Endodermal cell (in vitro differentiated cells): Measurements from ENCODE around the gene OR5C1. TPM values are rescaled to one million over a fixed set of nuclear protein-coding genes. Genes with fewer than 3 reads are reported as not detected.

Experiments used
- DNase-seq: peaks from one replicate; pipeline ENCODE4 v3.0.0-alpha.2; 2017
- H3K27ac ChIP-seq: 2 replicates; pipeline ENCODE4 v1.5.1; 2013; ENCODE audit warnings: mild to moderate bottlenecking, low read depth, low read length, moderate library complexity
- H3K27me3 ChIP-seq: 2 replicates; pipeline ENCODE4 v1.6.1; 2013; ENCODE audit warnings: mild to moderate bottlenecking, low read length, moderate library complexity; ENCODE audit not compliant: insufficient read depth, control insufficient read depth, poor library complexity, severe bottlenecking
- H3K36me3 ChIP-seq: 2 replicates; pipeline ENCODE4 v1.7.0; 2013; ENCODE audit warnings: mild to moderate bottlenecking, low read length, moderate library complexity; ENCODE audit not compliant: control insufficient read depth, insufficient read depth
- H3K4me1 ChIP-seq: one replicate; pipeline ENCODE4 v1.7.0; 2013; ENCODE audit warnings: low read length; ENCODE audit not compliant: control insufficient read depth, insufficient read depth
- H3K4me3 ChIP-seq: 2 replicates; pipeline ENCODE4 v1.5.1; 2013; ENCODE audit warnings: mild to moderate bottlenecking, low read length, moderate library complexity
- H3K9ac ChIP-seq: 2 replicates; pipeline ENCODE4 v1.6.1; 2013; ENCODE audit warnings: mild to moderate bottlenecking, low read length, moderate library complexity; ENCODE audit not compliant: poor library complexity, severe bottlenecking; ENCODE audit errors: extremely low read depth
- H3K9me3 ChIP-seq: 2 replicates; pipeline ENCODE4 v1.6.1; 2013; ENCODE audit warnings: mild to moderate bottlenecking, low read length, moderate library complexity; ENCODE audit not compliant: control insufficient read depth
- H3K27ac Mint-ChIP-seq: 2 replicates; pipeline ENCODE4 v1.8.0; 2020; ENCODE audit warnings: mixed read lengths
- H3K27me3 Mint-ChIP-seq: 2 replicates; pipeline ENCODE4 v1.8.0; 2021; ENCODE audit warnings: mild to moderate bottlenecking, mixed read lengths; ENCODE audit not compliant: insufficient read depth
- H3K36me3 Mint-ChIP-seq: 2 replicates; pipeline ENCODE4 v1.8.0; 2020; ENCODE audit warnings: low read depth, mixed read lengths
- H3K4me1 Mint-ChIP-seq: 2 replicates; pipeline ENCODE4 v1.8.0; 2020; ENCODE audit warnings: mixed read lengths
- H3K4me3 Mint-ChIP-seq: 2 replicates; pipeline ENCODE4 v1.8.0; 2020; ENCODE audit warnings: mild to moderate bottlenecking, moderate library complexity, mixed read lengths
- H3K9me3 Mint-ChIP-seq: 2 replicates; pipeline ENCODE4 v1.8.0; 2020; ENCODE audit warnings: mild to moderate bottlenecking, mixed read lengths
- CTCF ChIP-seq: fragments of 200-600 bp; sonication (generic); conservative IDR thresholded peaks from 2 replicates; pipeline ENCODE4 v1.5.0; 2021; ENCODE audit warnings: antibody characterized with exemption, mild to moderate bottlenecking
- WGBS, 2 experiments: methylation state at CpG; one replicate each; pipeline versions ENCODE4 v1.1.5 to v1.1.7; 2013; ENCODE audit warnings: missing lambda C conversion rate in 2 of 2, mixed read lengths in 1 of 2; ENCODE audit not compliant: insufficient coverage in 1 of 2, insufficient read length in 1 of 2; 5-methylcytosine and 5-hydroxymethylcytosine counted together
- total RNA-seq, 2 donors: library from RNA; stranded (reverse); fragmentation: NEBNext Ultra II Directional in 1 of 2; extraction: Animal tissue kit (Norgen Biotek cat#: 25700) in 1 of 2; gene quantifications; 2 replicates in 1 of 2; 3 replicates in 1 of 2; pipeline ENCODE4 v1.2.1, GENCODE V29; 2021

Gene OR5C1
- total RNA-seq, 2 donors from 2014 or later, result not detected

DNA sequence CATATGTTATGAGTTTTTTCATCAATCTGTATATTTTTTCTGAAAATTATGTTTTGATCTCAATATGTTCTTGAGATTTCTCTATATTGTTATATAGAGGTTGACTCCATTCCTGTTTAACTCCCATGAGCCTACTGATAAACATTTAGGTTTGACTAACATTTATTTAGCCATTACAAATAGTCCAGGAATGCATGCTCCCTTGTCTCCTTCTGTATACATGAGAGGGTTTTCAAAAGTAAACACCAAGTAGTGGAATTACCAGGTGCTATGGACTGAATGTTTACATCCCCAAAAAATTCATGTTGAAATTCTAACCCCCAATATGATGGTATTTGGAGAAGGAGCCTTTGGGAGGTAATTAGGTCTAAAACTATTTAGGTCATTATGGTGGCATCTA lies 3.5 kb upstream of the OR5C1 start:
- Mint-ChIP-seq H3K27ac (no peak overlapping the region), H3K9me3 (peaks cover 5% of the 10 kb centered on the region), H3K36me3 (no peaks in the 10 kb centered on the region), H3K4me1 (peaks cover 10% of the 10 kb centered on the region), H3K4me3 (no peak overlapping the region), H3K27me3 (peaks cover 20% of the 10 kb centered on the region)
- Histone ChIP-seq H3K27ac (no peak overlapping the region), H3K36me3 (no peaks in the 10 kb centered on the region), H3K27me3 (peaks cover 16% of the 10 kb centered on the region), H3K4me3 (no peak overlapping the region), H3K9me3 (no peaks in the 10 kb centered on the region), H3K9ac (no peak overlapping the region), H3K4me1 (peaks cover 10% of the 10 kb centered on the region)
- TF ChIP-seq CTCF, result no peak
- no peak for DNase-seq

GRCh38 chr9:122786338-122786737 lies 2.4 kb upstream of the OR5C1 start:
- H3K36me3 ChIP-seq, result no peaks in the 10 kb centered on the region
- peaks cover 5% of the 10 kb centered on the region for H3K9me3 Mint-ChIP-seq

GRCh38 chr9:122789256-122790046 lies 718 bp downstream of the OR5C1 start:
- H3K27ac Mint-ChIP-seq, result no peak overlapping the region
- 90 to 94% methylated on average over 20 to 28 of the region's 28 CpGs for WGBS, 2 experiments
- no peak for TF ChIP-seq CTCF

More at GRCh38 chr9:122786338-122786737, 2.4 kb upstream of the OR5C1 start:
- H3K36me3 Mint-ChIP-seq, result no peaks in the 10 kb centered on the region
- no peak for TF ChIP-seq CTCF
- H3K27me3 Mint-ChIP-seq, result peaks cover 22% of the 10 kb centered on the region
- Histone ChIP-seq H3K4me3 (no peak overlapping the region), H3K9ac (no peak overlapping the region), H3K27me3 (peaks cover 16% of the 10 kb centered on the region), H3K27ac (no peak overlapping the region), H3K9me3 (no peaks in the 10 kb centered on the region), H3K4me1 (peaks cover 10% of the 10 kb centered on the region)
- H3K4me1 Mint-ChIP-seq, result peaks cover 10% of the 10 kb centered on the region
- no peak overlapping the region for H3K27ac Mint-ChIP-seq
- WGBS, 2 experiments, result 73 to 98% methylated on average over 3 to 4 of the region's 4 CpGs
- no peak overlapping the region for H3K4me3 Mint-ChIP-seq
- no peak for DNase-seq

More at GRCh38 chr9:122789256-122790046, 718 bp downstream of the OR5C1 start:
- DNase-seq, result no peak
- Histone ChIP-seq H3K4me3 (no peak overlapping the region), H3K27me3 (peaks cover 8% of the 10 kb centered on the region), H3K36me3 (no peaks in the 10 kb centered on the region), H3K4me1 (peaks cover 10% of the 10 kb centered on the region), H3K9me3 (no peaks in the 10 kb centered on the region), H3K9ac (no peak overlapping the region), H3K27ac (no peak overlapping the region)
- H3K36me3 Mint-ChIP-seq, result no peaks in the 10 kb centered on the region
- H3K4me3 Mint-ChIP-seq, result no peak overlapping the region
- H3K4me1 Mint-ChIP-seq, result peaks cover 6% of the 10 kb centered on the region
- peaks cover 16% of the 10 kb centered on the region for H3K27me3 Mint-ChIP-seq
- H3K9me3 Mint-ChIP-seq, result peaks cover 8% of the 10 kb centered on the region
